Activated T-cell treated with anti-CD3 and anti-CD28 coated beads for 4 hours (primary cell): ENCODE measurements around the gene IQGAP3.

ENCODE experiments used
- DNase-seq: peaks from one replicate; pipeline ENCODE4 v3.0.0-alpha.2; 2020

Gene IQGAP3

GRCh38 chr1:156539818-156540355 is 32.5 kb downstream of the IQGAP3 start:
- no peak for DNase-seq

- DNase-seq: no peak
These were observed 33.5 kb downstream of the IQGAP3 start for GRCh38 chr1:156538711-156539440.

GRCh38 chr1:156537027-156537426 is 35.3 kb downstream of the IQGAP3 start:
- no peak for DNase-seq

GRCh38 chr1:156534424-156535060 is 37.8 kb downstream of the IQGAP3 start:
- no peak for DNase-seq

- no peak for DNase-seq
These were observed 38.7 kb downstream of the IQGAP3 start for GRCh38 chr1:156533568-156534220.

- no peak for DNase-seq
These were observed 40.0 kb downstream of the IQGAP3 start for GRCh38 chr1:156532374-156532773.

- DNase-seq: no peak
These were observed 42.4 kb downstream of the IQGAP3 start for GRCh38 chr1:156530006-156530405.

GRCh38 chr1:156528875-156529425 is 43.4 kb downstream of the IQGAP3 start:
- no peak for DNase-seq

GRCh38 chr1:156528231-156528630 is 44.1 kb downstream of the IQGAP3 start:
- no peak for DNase-seq

GRCh38 chr1:156527584-156527983 is 44.8 kb downstream of the IQGAP3 start:
- DNase-seq: no peak

- no peak for DNase-seq
These were observed 46.4 kb downstream of the IQGAP3 start for GRCh38 chr1:156525856-156526489.

GRCh38 chr1:156525071-156525501 is 47.3 kb downstream of the IQGAP3 start:
- no peak for DNase-seq

GRCh38 chr1:156524481-156524869 is 47.9 kb downstream of the IQGAP3 start:
- DNase-seq: no peak

GRCh38 chr1:156523801-156524480 is 48.4 kb downstream of the IQGAP3 start:
- DNase-seq: no peak

- DNase-seq: no peak
These were observed 49.9 kb downstream of the IQGAP3 start for GRCh38 chr1:156522443-156522970.

- no peak for DNase-seq
These were observed 54.6 kb downstream of the IQGAP3 start for GRCh38 chr1:156517748-156518147.

GRCh38 chr1:156516821-156517220 is 55.5 kb downstream of the IQGAP3 start:
- no peak for DNase-seq

- DNase-seq: no peak
These were observed 56.4 kb downstream of the IQGAP3 start for GRCh38 chr1:156515956-156516355.

- no peak for DNase-seq
These were observed 59.2 kb downstream of the IQGAP3 start for GRCh38 chr1:156513185-156513584.

GRCh38 chr1:156511644-156512043 is 60.7 kb downstream of the IQGAP3 start:
- DNase-seq: no peak

- DNase-seq: no peak
These were observed 61.7 kb downstream of the IQGAP3 start for GRCh38 chr1:156510709-156511108.

- no peak for DNase-seq
These were observed 62.8 kb downstream of the IQGAP3 start for GRCh38 chr1:156509424-156510034.
